Measurements from ENCODE around the gene SAMD4A.

GRCh38 chr14:54742492-54743350 is 175.8 kb downstream of the SAMD4A start:
- TF ChIP-seq POLR2AphosphoS5 (IDR thresholded peaks at IDR 0.05) (no peak), CTCF (IDR thresholded peaks at IDR 0.05) (no peak), POLR2A (IDR thresholded peaks at IDR 0.05) (no peak), EP300 (IDR thresholded peaks at IDR 0.05; ENCODE audit: low read depth) (no peak)

Measured in transverse colon (tissue), 4 donors.